Measurements from ENCODE around the gene SLC9A7. TPM values are rescaled to one million over a fixed set of nuclear protein-coding genes. Genes with fewer than 3 reads are reported as not detected.

The SLC9A7 gene
- total and polyA plus RNA-seq, 4 donors = 2.3 to 13.2 (median 3.1) TPM

- WGBS = 91% methylated on average over 2 of the region's 2 CpGs
- H3K9me3 ChIP-seq (ENCODE audit: control insufficient read depth in 4 of 4, low read length in 3 of 4) = no peaks in the 10 kb centered on the region
- peaks cover 0 to 7% (median 0%) of the 10 kb centered on the region in 4 donors for H3K27me3 ChIP-seq (ENCODE audit: control insufficient read depth in 4 of 4, insufficient read depth in 4 of 4, low read length in 3 of 4)
- no peak overlapping the region for H3K9ac ChIP-seq (ENCODE audit: low read depth in 1 of 2, low read length in 2 of 2)
- no peaks in the 10 kb centered on the region for H3K4me1 ChIP-seq (ENCODE audit: control insufficient read depth in 4 of 4, insufficient read depth in 4 of 4, low read length in 3 of 4)
- H3K27ac ChIP-seq (ENCODE audit: low read depth in 1 of 2, low read length in 2 of 2) = no peak overlapping the region
- TF ChIP-seq HNF4G (IDR thresholded peaks at IDR 0.05) (no peak), CTCF (IDR thresholded peaks at IDR 0.05; ENCODE audit: low read depth, low read length, missing input control) (no peak), SP1 (IDR thresholded peaks at IDR 0.05) (no peak), ATF3 (IDR thresholded peaks at IDR 0.05) (no peak), FOXA1 (IDR thresholded peaks at IDR 0.05) (no peak), GABPA (IDR thresholded peaks at IDR 0.05 in 1 of 2, conservative IDR thresholded peaks at IDR 0.05 in 1 of 2) (no peak), NR2F2 (IDR thresholded peaks at IDR 0.05) (no peak), TAF1 (conservative IDR thresholded peaks at IDR 0.05) (no peak), JUND (IDR thresholded peaks at IDR 0.05) (no peak), RXRA (IDR thresholded peaks at IDR 0.05) (no peak)
- no peak overlapping the region for H3K4me3 ChIP-seq (ENCODE audit: low read depth in 1 of 3, low read length in 3 of 3)
- no peak for DNase-seq (ENCODE audit: low spot score)
- H3K36me3 ChIP-seq (ENCODE audit: control insufficient read depth in 4 of 4, insufficient read depth in 3 of 4, low read depth in 1 of 4, low read length in 3 of 4) = no peaks in the 10 kb centered on the region
Observed at GRCh38 chrX:46694549-46694948, 64.4 kb downstream of the SLC9A7 start.

DNA sequence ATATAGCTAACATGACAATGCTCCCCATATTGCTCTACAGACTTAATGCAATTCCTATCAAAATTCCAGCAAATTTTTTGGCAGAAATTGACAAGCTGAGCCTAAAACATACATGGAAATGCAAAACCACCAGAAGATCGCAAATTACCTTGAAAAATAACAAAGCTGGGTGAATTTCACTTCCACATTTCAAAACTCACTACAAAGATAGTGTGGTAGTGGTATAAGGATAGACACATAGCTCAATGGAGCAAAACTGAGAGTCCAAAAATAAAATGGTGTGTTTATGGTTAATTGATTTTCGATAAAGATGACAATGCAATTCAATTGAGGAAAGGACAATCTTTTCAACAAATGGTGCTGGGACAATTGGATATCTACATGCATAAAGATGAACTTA lies 65.8 kb downstream of the SLC9A7 start:
- Histone ChIP-seq H3K9me3 (ENCODE audit: control insufficient read depth in 4 of 4, low read length in 3 of 4) (no peaks in the 10 kb centered on the region), H3K36me3 (ENCODE audit: control insufficient read depth in 4 of 4, insufficient read depth in 3 of 4, low read depth in 1 of 4, low read length in 3 of 4) (no peaks in the 10 kb centered on the region), H3K4me1 (ENCODE audit: control insufficient read depth in 4 of 4, insufficient read depth in 4 of 4, low read length in 3 of 4) (no peaks in the 10 kb centered on the region), H3K9ac (ENCODE audit: low read depth in 1 of 2, low read length in 2 of 2) (no peak overlapping the region), H3K4me3 (ENCODE audit: low read depth in 1 of 3, low read length in 3 of 3) (no peak overlapping the region), H3K27me3 (ENCODE audit: control insufficient read depth in 4 of 4, insufficient read depth in 4 of 4, low read length in 3 of 4) (peaks cover 0 to 7% (median 0%) of the 10 kb centered on the region in 4 donors), H3K27ac (ENCODE audit: low read depth in 1 of 2, low read length in 2 of 2) (no peak overlapping the region)
- TF ChIP-seq, protein P1, sequence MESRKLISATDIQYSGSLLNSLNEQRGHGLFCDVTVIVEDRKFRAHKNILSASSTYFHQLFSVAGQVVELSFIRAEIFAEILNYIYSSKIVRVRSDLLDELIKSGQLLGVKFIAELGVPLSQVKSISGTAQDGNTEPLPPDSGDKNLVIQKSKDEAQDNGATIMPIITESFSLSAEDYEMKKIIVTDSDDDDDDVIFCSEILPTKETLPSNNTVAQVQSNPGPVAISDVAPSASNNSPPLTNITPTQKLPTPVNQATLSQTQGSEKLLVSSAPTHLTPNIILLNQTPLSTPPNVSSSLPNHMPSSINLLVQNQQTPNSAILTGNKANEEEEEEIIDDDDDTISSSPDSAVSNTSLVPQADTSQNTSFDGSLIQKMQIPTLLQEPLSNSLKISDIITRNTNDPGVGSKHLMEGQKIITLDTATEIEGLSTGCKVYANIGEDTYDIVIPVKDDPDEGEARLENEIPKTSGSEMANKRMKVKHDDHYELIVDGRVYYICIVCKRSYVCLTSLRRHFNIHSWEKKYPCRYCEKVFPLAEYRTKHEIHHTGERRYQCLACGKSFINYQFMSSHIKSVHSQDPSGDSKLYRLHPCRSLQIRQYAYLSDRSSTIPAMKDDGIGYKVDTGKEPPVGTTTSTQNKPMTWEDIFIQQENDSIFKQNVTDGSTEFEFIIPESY (IDR thresholded peaks at IDR 0.05) = no peak
- TF ChIP-seq RXRA (IDR thresholded peaks at IDR 0.05) (no peak), TAF1 (conservative IDR thresholded peaks at IDR 0.05) (no peak), JUND (IDR thresholded peaks at IDR 0.05) (no peak), EGR1 (IDR thresholded peaks at IDR 0.05; ENCODE audit: low read depth in 2 of 2) (no peak), SP1 (IDR thresholded peaks at IDR 0.05) (no peak)
- 89% methylated on average over 2 of the region's 2 CpGs for WGBS
- DNase-seq (ENCODE audit: low spot score) = no peak

DNA sequence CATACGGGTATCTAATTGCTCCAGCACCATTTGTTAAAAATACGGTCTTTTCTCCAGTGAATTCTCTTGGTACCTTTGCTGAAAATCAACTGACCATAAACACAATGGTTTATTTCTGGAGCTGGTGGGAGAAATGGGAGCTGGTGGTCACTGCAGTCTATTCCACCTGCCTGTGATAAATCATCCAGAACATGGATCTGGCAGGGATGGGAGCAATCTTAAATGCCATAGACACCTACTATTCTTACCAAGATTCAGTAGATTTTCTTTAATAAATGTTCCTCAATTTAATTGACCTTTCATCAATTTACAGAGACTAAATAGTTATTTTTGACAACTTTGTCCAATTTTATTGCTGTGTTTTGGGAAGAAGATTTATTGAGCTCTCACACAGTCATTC lies 68.1 kb downstream of the SLC9A7 start:
- Histone ChIP-seq H3K4me1 (ENCODE audit: control insufficient read depth in 4 of 4, insufficient read depth in 4 of 4, low read length in 3 of 4) (no peaks in the 10 kb centered on the region), H3K27ac (ENCODE audit: low read depth in 1 of 2, low read length in 2 of 2) (no peak overlapping the region), H3K27me3 (ENCODE audit: control insufficient read depth in 4 of 4, insufficient read depth in 4 of 4, low read length in 3 of 4) (peaks cover 0 to 7% (median 0%) of the 10 kb centered on the region in 4 donors), H3K4me3 (ENCODE audit: low read depth in 1 of 3, low read length in 3 of 3) (no peak overlapping the region), H3K9ac (ENCODE audit: low read depth in 1 of 2, low read length in 2 of 2) (no peak overlapping the region), H3K9me3 (ENCODE audit: control insufficient read depth in 4 of 4, low read length in 3 of 4) (no peaks in the 10 kb centered on the region), H3K36me3 (ENCODE audit: control insufficient read depth in 4 of 4, insufficient read depth in 3 of 4, low read depth in 1 of 4, low read length in 3 of 4) (no peaks in the 10 kb centered on the region)
- no peak for TF ChIP-seq HNF4G (IDR thresholded peaks at IDR 0.05)
- no peak for TF ChIP-seq TAF1 (conservative IDR thresholded peaks at IDR 0.05)
- DNase-seq (ENCODE audit: low spot score) = no peak
- 99% methylated on average over 2 of the region's 2 CpGs for WGBS
